SK-N-MC (cell line): ENCODE measurements around the gene TUBD1.

Source experiments
- DNase-seq: peaks from one replicate; pipeline ENCODE4 v3.0.0-alpha.2; 2011; ENCODE audit warnings: low read depth, low spot score
- H3K27ac ChIP-seq: fragments of 200-600 bp; sonication (generic); 2 replicates; pipeline ENCODE4 v1.5.1; 2016; ENCODE audit warnings: mixed run types
- H3K36me3 ChIP-seq: fragments of 200-600 bp; sonication (generic); 2 replicates; pipeline ENCODE4 v1.6.1; 2017; ENCODE audit warnings: antibody characterized with exemption, low read length, mixed read lengths; ENCODE audit not compliant: insufficient read depth
- H3K4me3 ChIP-seq: fragments of 200-600 bp; sonication (generic); 2 replicates; pipeline ENCODE4 v1.5.1; 2016
- H3K9ac ChIP-seq: fragments of 200-600 bp; sonication (generic); 2 replicates; pipeline ENCODE4 v1.8.0; 2017; ENCODE audit warnings: mixed run types, mixed read lengths; ENCODE audit not compliant: insufficient read length
- H3K9me3 ChIP-seq: fragments of 200-600 bp; sonication (generic); 2 replicates; pipeline ENCODE4 v1.6.1; 2017; ENCODE audit warnings: low read depth, mild to moderate bottlenecking, antibody characterized with exemption, low read length, moderate library complexity, mixed read lengths
- EZH2 ChIP-seq: fragments of 200-600 bp; sonication (generic); IDR thresholded peaks from one replicate; pipeline ENCODE4 v1.6.1; 2017; ENCODE audit warnings: antibody characterized with exemption
- FOXP2 ChIP-seq: optimal IDR thresholded peaks from 2 replicates; pipeline ENCODE3; 2011; ENCODE audit warnings: mild to moderate bottlenecking, moderate library complexity; ENCODE audit not compliant: insufficient read depth; ENCODE audit errors: extremely low read length, control extremely low read depth
- POLR2AphosphoS5 ChIP-seq: IDR thresholded peaks from 2 replicates; pipeline ENCODE4 v1.6.1; 2012; ENCODE audit warnings: mild to moderate bottlenecking, low read depth, low read length, borderline replicate concordance

The TUBD1 gene

DNA sequence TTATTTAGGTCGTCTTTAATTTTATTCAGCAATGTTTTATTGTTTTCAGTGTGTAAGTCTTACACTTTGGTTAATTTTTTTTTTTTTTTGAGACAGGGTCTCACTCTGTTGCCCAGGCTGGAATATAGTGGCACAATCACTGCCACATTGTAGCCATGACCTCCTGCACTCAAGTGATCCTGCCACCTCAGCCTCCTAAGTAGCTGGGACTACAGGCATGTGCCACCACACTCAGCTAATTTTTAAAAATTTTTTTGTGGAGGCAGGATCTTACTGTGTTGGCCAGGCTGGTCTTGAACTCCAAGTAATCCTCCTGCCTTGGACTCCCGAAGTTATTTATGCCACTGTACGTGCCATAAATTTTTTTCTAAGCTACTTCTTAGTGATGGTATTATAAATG is 14.7 kb upstream of the TUBD1 start:
- DNase-seq: no peak
- no peak overlapping the region for H3K9ac ChIP-seq

DNA sequence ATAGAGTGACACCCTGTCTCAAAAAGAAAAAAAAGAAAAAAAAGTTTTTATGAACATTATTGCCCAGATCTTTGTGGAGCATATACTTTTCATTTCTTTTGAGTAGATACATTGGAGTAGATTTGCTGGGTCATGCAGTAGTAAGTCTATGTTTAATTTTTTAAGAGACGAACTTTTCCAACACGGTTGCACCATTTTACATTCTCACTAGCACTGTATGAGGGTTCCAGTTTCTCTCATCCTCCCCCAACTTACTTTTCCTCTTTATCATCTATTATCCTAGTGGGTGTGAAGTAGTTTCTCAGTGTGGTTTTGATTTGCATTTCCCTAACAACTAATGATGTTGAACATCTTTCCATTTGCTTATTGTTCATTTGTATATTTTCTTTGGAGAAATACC is 10.7 kb upstream of the TUBD1 start:
- Histone ChIP-seq H3K9me3 (no peaks in the 10 kb centered on the region), H3K4me3 (no peak overlapping the region), H3K9ac (no peak overlapping the region), H3K27ac (no peak overlapping the region), H3K36me3 (no peaks in the 10 kb centered on the region)
- DNase-seq: no peak
- TF ChIP-seq EZH2: no peak

More for the DNA sequence above, 14.7 kb upstream of the TUBD1 start:
- no peak overlapping the region for H3K4me3 ChIP-seq
- TF ChIP-seq FOXP2: no peak
- no peak for TF ChIP-seq EZH2
- H3K36me3 ChIP-seq: peaks cover 1% of the 10 kb centered on the region; the same call in 1 of the 2 replicates
- H3K9me3 ChIP-seq: no peaks in the 10 kb centered on the region
- no peak overlapping the region for H3K27ac ChIP-seq

- Histone ChIP-seq H3K9me3 (no peaks in the 10 kb centered on the region), H3K4me3 (no peak overlapping the region), H3K36me3 (no peaks in the 10 kb centered on the region), H3K9ac (no peak overlapping the region), H3K27ac (no peak overlapping the region)
- no peak for TF ChIP-seq FOXP2
- no peak for TF ChIP-seq POLR2AphosphoS5
- TF ChIP-seq EZH2: no peak
- no peak for DNase-seq
Observed at GRCh38 chr17:59901604-59902003, 8.9 kb upstream of the TUBD1 start.

GRCh38 chr17:59899099-59899498 is 6.4 kb upstream of the TUBD1 start:
- Histone ChIP-seq H3K36me3 (no peaks in the 10 kb centered on the region), H3K9me3 (no peaks in the 10 kb centered on the region), H3K27ac (peak overlapping the region; percentile 56; the same call in 1 of the 2 replicates), H3K9ac (no peak overlapping the region), H3K4me3 (no peak overlapping the region)
- DNase-seq: no peak
- TF ChIP-seq EZH2 (no peak), POLR2AphosphoS5 (no peak), FOXP2 (no peak)

DNA sequence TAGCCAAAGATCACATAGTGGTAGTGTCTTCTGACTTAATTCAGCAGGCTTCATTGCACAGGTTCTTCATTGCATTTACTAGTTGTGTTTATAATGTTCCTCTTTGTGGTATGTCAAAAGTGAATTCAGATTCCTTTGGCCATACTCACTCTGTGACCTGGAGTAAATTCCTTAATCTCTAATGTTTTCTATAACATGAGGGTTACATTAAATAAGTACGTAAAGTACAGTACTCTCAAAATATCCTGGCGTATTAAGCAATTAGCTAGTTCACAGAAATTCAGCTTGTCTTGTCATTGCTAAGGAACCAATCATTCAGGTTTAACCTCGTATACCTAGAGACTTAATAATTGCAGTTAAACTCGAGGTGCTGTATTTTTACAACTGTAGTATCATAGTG is 4.3 kb upstream of the TUBD1 start:
- H3K36me3 ChIP-seq: no peaks in the 10 kb centered on the region
- no peak overlapping the region for H3K4me3 ChIP-seq
- no peak for DNase-seq
- TF ChIP-seq FOXP2 (no peak), POLR2AphosphoS5 (no peak), EZH2 (no peak)
- no peak overlapping the region for H3K27ac ChIP-seq
- H3K9me3 ChIP-seq: no peaks in the 10 kb centered on the region
- H3K9ac ChIP-seq: peak overlapping the region; percentile 14

GRCh38 chr17:59893676-59894100 is 945 bp upstream of the TUBD1 start:
- DNase-seq: no peak
- H3K9ac ChIP-seq: peak overlapping the region; percentile 92
- TF ChIP-seq FOXP2: no peak
- no peak for TF ChIP-seq POLR2AphosphoS5
- H3K4me3 ChIP-seq: peak overlapping the region; percentile 91
- H3K36me3 ChIP-seq: no peaks in the 10 kb centered on the region; the same call in 1 of the 2 replicates
- no peaks in the 10 kb centered on the region for H3K9me3 ChIP-seq
- H3K27ac ChIP-seq: peak overlapping the region; percentile 16; the same call in 1 of the 2 replicates

- no peak for DNase-seq
- peak overlapping the region; percentile 91 for H3K4me3 ChIP-seq
- peaks cover 4% of the 10 kb centered on the region; the same call in 1 of the 2 replicates for H3K36me3 ChIP-seq
- no peaks in the 10 kb centered on the region for H3K9me3 ChIP-seq
- peak overlapping the region; percentile 80 for H3K9ac ChIP-seq
- peak overlapping the region; percentile 61 for H3K27ac ChIP-seq
- TF ChIP-seq POLR2AphosphoS5 (no peak; the same call in 1 of the 2 replicates), FOXP2 (no peak), EZH2 (no peak)
Observed at GRCh38 chr17:59892251-59892923, 356 bp downstream of the TUBD1 start.

DNA sequence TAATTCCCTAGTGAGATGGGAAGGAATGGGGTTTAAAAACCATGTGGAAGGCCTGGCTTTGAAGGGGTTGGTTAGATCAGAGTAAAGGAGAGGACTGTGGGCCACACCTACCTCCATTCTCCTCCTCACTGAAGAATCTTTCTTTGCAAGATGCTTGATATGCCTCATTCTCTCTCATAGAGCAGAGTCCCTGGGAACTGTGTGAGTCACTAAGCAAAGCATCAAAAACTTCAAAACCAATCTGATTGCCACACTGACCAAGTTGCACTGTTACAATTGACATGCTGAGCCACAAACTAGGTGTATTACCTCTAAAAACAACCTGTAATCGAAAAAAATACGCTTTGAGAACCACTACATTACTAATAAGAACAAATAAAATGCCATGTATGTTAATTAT is 2.0 kb downstream of the TUBD1 start:
- Histone ChIP-seq H3K9ac (no peak overlapping the region), H3K9me3 (no peaks in the 10 kb centered on the region), H3K36me3 (peaks cover 6% of the 10 kb centered on the region; the same call in 1 of the 2 replicates), H3K4me3 (no peak overlapping the region), H3K27ac (no peak overlapping the region)
- DNase-seq: no peak
- TF ChIP-seq FOXP2 (no peak), EZH2 (no peak), POLR2AphosphoS5 (no peak)

- TF ChIP-seq FOXP2 (no peak), EZH2 (no peak), POLR2AphosphoS5 (no peak)
- H3K9ac ChIP-seq: no peak overlapping the region
- H3K27ac ChIP-seq: no peak overlapping the region
- peaks cover 19% of the 10 kb centered on the region; the same call in 1 of the 2 replicates for H3K36me3 ChIP-seq
- H3K4me3 ChIP-seq: no peak overlapping the region
- no peaks in the 10 kb centered on the region for H3K9me3 ChIP-seq
- no peak for DNase-seq
Observed at GRCh38 chr17:59888145-59888750, 4.5 kb downstream of the TUBD1 start.
